SK-N-SH (cell line): ENCODE data around the gene NCKAP5. TPM values are rescaled to one million over a fixed set of nuclear protein-coding genes. Genes with fewer than 3 reads are reported as not detected.

ENCODE experiments used
- CTCF ChIA-PET: fragments of 300-600, 350-600 bp; formaldehyde crosslinking; extraction: SDS; loops from one replicate; lab custom pipeline; 2021; lab: Yijun Ruan, JAX
- POLR2A ChIA-PET: fragments of 350-600 bp; sonication (Branson Sonifier 250); formaldehyde crosslinking; extraction: SDS; loops from one replicate; lab custom pipeline; 2020; ENCODE audit warnings: antibody characterized with exemption, inconsistent platforms; lab: Yijun Ruan, JAX
- DNase-seq: peaks from one replicate; pipeline ENCODE4 v3.0.0; 2012
- H2AFZ ChIP-seq: fragments of 200-600 bp; sonication (generic); 2 replicates; pipeline ENCODE4 v1.8.1; 2016; ENCODE audit warnings: antibody characterized with exemption, mild to moderate bottlenecking, low read depth
- H3F3A ChIP-seq: fragments of 200-600 bp; sonication (generic); replicated peaks from 2 replicates; pipeline ENCODE3; 2016; ENCODE audit warnings: antibody characterized with exemption, mild to moderate bottlenecking; ENCODE audit not compliant: insufficient read depth
- H3K27ac ChIP-seq, 2 experiments: fragments of 200-500 bp in 1 of 2; fragments of 200-600 bp in 1 of 2; sonication (Bioruptor generic) in 1 of 2; sonication (generic), shearing (Covaris generic) in 1 of 2; 2 replicates each; pipeline versions ENCODE4 v1.5.1 to v1.6.1; 2014 to 2016; ENCODE audit warnings: low read depth in 2 of 2, inconsistent platforms in 1 of 2, low read length in 1 of 2, mild to moderate bottlenecking in 1 of 2, mixed read lengths in 1 of 2
- H3K27me3 ChIP-seq: fragments of 200-600 bp; sonication (generic), shearing (Covaris generic); 2 replicates; pipeline ENCODE4 v1.6.1; 2016; ENCODE audit warnings: mixed run types; ENCODE audit not compliant: insufficient read depth
- H3K36me3 ChIP-seq, 2 experiments: fragments of 200-500 bp in 1 of 2; fragments of 200-600 bp in 1 of 2; sonication (Bioruptor generic) in 1 of 2; sonication (generic) in 1 of 2; replicated peaks in 1 of 2; 2 replicates each; pipeline versions ENCODE3 to v1.5.1; 2014 to 2016; ENCODE audit warnings: low read length in 1 of 2, mild to moderate bottlenecking in 1 of 2; ENCODE audit not compliant: insufficient read depth in 2 of 2, control insufficient read depth in 1 of 2
- H3K4me1 ChIP-seq, 2 experiments: fragments of 200-500 bp in 1 of 2; fragments of 200-600 bp in 1 of 2; sonication (Bioruptor generic) in 1 of 2; sonication (generic), shearing (Covaris generic) in 1 of 2; 2 replicates each; pipeline versions ENCODE4 v1.5.1 to v1.6.1; 2014 to 2016; ENCODE audit warnings: low read depth in 1 of 2, low read length in 1 of 2, mixed run types in 1 of 2; ENCODE audit not compliant: insufficient read depth in 2 of 2, control insufficient read depth in 1 of 2
- H3K4me2 ChIP-seq: fragments of 200-600 bp; sonication (generic), shearing (Covaris generic); 2 replicates; pipeline ENCODE4 v1.6.1; 2017; ENCODE audit warnings: mixed run types
- H3K4me3 ChIP-seq, 2 experiments: fragments of 200-500 bp in 1 of 2; fragments of 200-600 bp in 1 of 2; sonication (Bioruptor generic) in 1 of 2; sonication (generic), shearing (Covaris generic) in 1 of 2; 2 replicates each; pipeline versions ENCODE4 v1.5.1 to v1.8.1; 2014 to 2016; ENCODE audit warnings: low read depth in 2 of 2, inconsistent platforms in 1 of 2, low read length in 1 of 2, mild to moderate bottlenecking in 1 of 2, mixed read lengths in 1 of 2, moderate library complexity in 1 of 2
- H3K79me2 ChIP-seq: fragments of 200-600 bp; sonication (generic); 2 replicates; pipeline ENCODE4 v1.8.1; 2017; ENCODE audit warnings: mild to moderate bottlenecking; ENCODE audit not compliant: insufficient read depth
- H3K9ac ChIP-seq: fragments of 200-600 bp; sonication (generic); 2 replicates; pipeline ENCODE4 v1.6.1; 2017; ENCODE audit warnings: mixed run types
- H3K9me2 ChIP-seq: fragments of 200-600 bp; sonication (generic); 2 replicates; pipeline ENCODE4 v1.6.1; 2017; ENCODE audit warnings: mixed run types
- H3K9me3 ChIP-seq: fragments of 200-600 bp; sonication (generic); 2 replicates; pipeline ENCODE4 v1.6.1; 2017; ENCODE audit warnings: mixed run types, mild to moderate bottlenecking, moderate library complexity
- H4K20me1 ChIP-seq: fragments of 200-600 bp; sonication (generic); 2 replicates; pipeline ENCODE4 v1.6.1; 2017; ENCODE audit warnings: mild to moderate bottlenecking, mixed run types; ENCODE audit not compliant: insufficient read depth
- ELF1 ChIP-seq: IDR thresholded peaks from 2 replicates; pipeline ENCODE4 v1.4.0; 2012
- EP300 ChIP-seq, 2 experiments: IDR thresholded peaks; 2 replicates each; pipeline versions ENCODE4 v1.4.0 to v1.6.1; 2012; ENCODE audit warnings: borderline replicate concordance in 1 of 2, low read depth in 1 of 2, low read length in 1 of 2
- FOXJ3 ChIP-seq: sonication (generic); formaldehyde crosslinking; IDR thresholded peaks from 2 replicates; pipeline ENCODE4 v1.5.1; 2020; ENCODE audit warnings: mild to moderate bottlenecking, missing genetic modification reagents
- GABPA ChIP-seq: IDR thresholded peaks from 2 replicates; pipeline ENCODE4 v1.4.0; 2012; ENCODE audit warnings: low read depth, mild to moderate bottlenecking
- GATA2 ChIP-seq: sonication (generic); formaldehyde crosslinking; IDR thresholded peaks from 2 replicates; pipeline ENCODE4 v1.5.0; 2020; ENCODE audit warnings: mild to moderate bottlenecking, missing genetic modification reagents
- MEF2A ChIP-seq: IDR thresholded peaks from 2 replicates; pipeline ENCODE4 v1.4.0; 2012; ENCODE audit warnings: low read depth, borderline replicate concordance
- NFIC ChIP-seq: IDR thresholded peaks from 2 replicates; pipeline ENCODE4 v1.4.0; 2012; ENCODE audit warnings: borderline replicate concordance
- NRF1 ChIP-seq: IDR thresholded peaks from 2 replicates; pipeline ENCODE4 v1.6.1; 2012; ENCODE audit warnings: low read depth, mild to moderate bottlenecking, low read length
- PBX3 ChIP-seq: IDR thresholded peaks from 2 replicates; pipeline ENCODE4; 2012
- RAD21 ChIP-seq: IDR thresholded peaks from 2 replicates; pipeline ENCODE4 v1.6.1; 2012; ENCODE audit warnings: mild to moderate bottlenecking, low read length
- REST ChIP-seq: IDR thresholded peaks from 2 replicates; pipeline ENCODE4 v1.6.1; 2012; ENCODE audit warnings: mild to moderate bottlenecking, low read depth, low read length, moderate library complexity
- RXRA ChIP-seq: IDR thresholded peaks from 2 replicates; pipeline ENCODE4 v1.4.0; 2012; ENCODE audit warnings: low read depth, mild to moderate bottlenecking, borderline replicate concordance
- TAF1 ChIP-seq: IDR thresholded peaks from 2 replicates; pipeline ENCODE4 v1.6.1; 2012; ENCODE audit warnings: low read depth, mild to moderate bottlenecking, low read length, moderate library complexity, borderline replicate concordance
- TCF12 ChIP-seq: IDR thresholded peaks from 2 replicates; pipeline ENCODE4 v1.4.0; 2012
- USF2 ChIP-seq: fragments of 150-350 bp; IDR thresholded peaks from 2 replicates; pipeline ENCODE4 v1.6.1; 2017; ENCODE audit warnings: antibody characterized with exemption, low read length, low read depth, borderline replicate concordance
- ZBTB33 ChIP-seq: IDR thresholded peaks from 2 replicates; pipeline ENCODE4 v1.4.0; 2012; ENCODE audit warnings: low read depth, borderline replicate concordance
- WGBS: methylation state at CpG from one replicate; pipeline ENCODE4 v1.1.6; 2017; ENCODE audit warnings: low lambda C conversion rate; 5-methylcytosine and 5-hydroxymethylcytosine counted together
- polyA plus RNA-seq, 3 experiments: library from polyadenylated mRNA; depleted of rRNA; stranded (reverse); fragments of >200 nt; gene quantifications; 2 replicates each; pipeline ENCODE4 v1.2.3, GENCODE V29; 2012

Gene NCKAP5
- polyA plus RNA-seq, 1 of the 3 experiments (the other 2 are of a cell fraction) = 0.02 TPM

- no peak for DNase-seq
Measured at GRCh38 chr2:132955871-132956615, 612.2 kb downstream of the NCKAP5 start.

More at GRCh38 chr2:132955871-132956615, 612.2 kb downstream of the NCKAP5 start:
- Histone ChIP-seq H3K9me3 (no peaks in the 10 kb centered on the region), H3F3A (no peaks in the 10 kb centered on the region), H3K4me3 (no peak overlapping the region), H2AFZ (no peak overlapping the region), H3K27ac (no peak overlapping the region), H3K9me2 (no peaks in the 10 kb centered on the region), H3K9ac (no peak overlapping the region), H3K4me2 (no peak overlapping the region), H3K27me3 (no peaks in the 10 kb centered on the region), H3K4me1 (no peaks in the 10 kb centered on the region; a peak in 1 of 4 replicates), H3K36me3 (no peaks in the 10 kb centered on the region), H3K79me2 (no peaks in the 10 kb centered on the region), H4K20me1 (no peaks in the 10 kb centered on the region)
- CTCF ChIA-PET = interaction anchor here (0.9 to 1.3 kb wide), 2 partner anchors 288 to 364 kb away, joined by 3 to 4 read pairs; no protein-coding TSS in a partner anchor
- TF ChIP-seq MEF2A (no peak), GABPA (no peak), GATA2 (no peak), RAD21 (no peak), TAF1 (no peak), ZBTB33 (no peak), EP300 (IDR thresholded peaks at IDR 0.05; ENCODE audit: borderline replicate concordance in 1 of 2, low read depth in 1 of 2, low read length in 1 of 2) (no peak), FOXJ3 (no peak), PBX3 (no peak), NFIC (no peak), NRF1 (no peak), TCF12 (no peak), ELF1 (no peak), USF2 (no peak), RXRA (no peak), REST (no peak)
- WGBS = 89% methylated on average over 6 of the region's 6 CpGs
- POLR2A ChIA-PET = no interaction called here
